ENCODE data around the gene STOM.

The STOM gene

GRCh38 chr9:121322037-121322736 is 47.9 kb downstream of the STOM start:
- no peak for TF ChIP-seq CTCF (IDR thresholded peaks at IDR 0.05; ENCODE audit: low read length)
- Histone ChIP-seq H3K36me3 (ENCODE audit: insufficient read depth, low read length) (no peaks in the 10 kb centered on the region), H3K9ac (ENCODE audit: low read length) (no peak overlapping the region), H3K4me2 (ENCODE audit: low read length) (no peak overlapping the region), H4K20me1 (ENCODE audit: insufficient read depth, low read length) (no peaks in the 10 kb centered on the region), H3F3A (ENCODE audit: insufficient read depth, low read length) (no peaks in the 10 kb centered on the region), H3K9me3 (ENCODE audit: low read length) (no peaks in the 10 kb centered on the region), H2AFZ (ENCODE audit: low read length) (no peak overlapping the region), H3K4me3 (ENCODE audit: low read depth, low read length, poor library complexity, severe bottlenecking) (no peak overlapping the region), H3K27ac (ENCODE audit: low read depth, low read length, poor library complexity, severe bottlenecking) (no peak overlapping the region), H3K4me1 (ENCODE audit: insufficient read depth, low read length, severe bottlenecking) (no peaks in the 10 kb centered on the region), H3K27me3 (ENCODE audit: insufficient read depth, low read length) (no peaks in the 10 kb centered on the region), H3K79me2 (ENCODE audit: insufficient read depth, low read length) (no peaks in the 10 kb centered on the region), H3K9me2 (ENCODE audit: low read depth, low read length) (no peaks in the 10 kb centered on the region)

- Histone ChIP-seq H3K9me2 (ENCODE audit: low read depth, low read length) (no peaks in the 10 kb centered on the region), H3K4me2 (ENCODE audit: low read length) (no peak overlapping the region), H3K9ac (ENCODE audit: low read length) (no peak overlapping the region), H4K20me1 (ENCODE audit: insufficient read depth, low read length) (no peaks in the 10 kb centered on the region), H3K27me3 (ENCODE audit: insufficient read depth, low read length) (no peaks in the 10 kb centered on the region), H3K4me3 (ENCODE audit: low read depth, low read length, poor library complexity, severe bottlenecking) (no peak overlapping the region), H3F3A (ENCODE audit: insufficient read depth, low read length) (no peaks in the 10 kb centered on the region), H3K79me2 (ENCODE audit: insufficient read depth, low read length) (no peaks in the 10 kb centered on the region), H3K27ac (ENCODE audit: low read depth, low read length, poor library complexity, severe bottlenecking) (no peak overlapping the region), H3K36me3 (ENCODE audit: insufficient read depth, low read length) (no peaks in the 10 kb centered on the region), H2AFZ (ENCODE audit: low read length) (no peak overlapping the region), H3K4me1 (ENCODE audit: insufficient read depth, low read length, severe bottlenecking) (no peaks in the 10 kb centered on the region), H3K9me3 (ENCODE audit: low read length) (no peaks in the 10 kb centered on the region)
- TF ChIP-seq EZH2 (IDR thresholded peaks at IDR 0.05; ENCODE audit: borderline replicate concordance, low read length): no peak
- no peak for TF ChIP-seq CTCF (IDR thresholded peaks at IDR 0.05; ENCODE audit: low read length)
These were observed 49.0 kb downstream of the STOM start for GRCh38 chr9:121321016-121321503.

GRCh38 chr9:121319383-121319780 is 50.7 kb downstream of the STOM start:
- Histone ChIP-seq H3K9me2 (ENCODE audit: low read depth, low read length) (no peaks in the 10 kb centered on the region), H2AFZ (ENCODE audit: low read length) (no peak overlapping the region), H3K27ac (ENCODE audit: low read depth, low read length, poor library complexity, severe bottlenecking) (no peak overlapping the region), H3K36me3 (ENCODE audit: insufficient read depth, low read length) (no peaks in the 10 kb centered on the region), H3K9me3 (ENCODE audit: low read length) (no peaks in the 10 kb centered on the region), H3K79me2 (ENCODE audit: insufficient read depth, low read length) (no peaks in the 10 kb centered on the region), H4K20me1 (ENCODE audit: insufficient read depth, low read length) (no peaks in the 10 kb centered on the region), H3K4me1 (ENCODE audit: insufficient read depth, low read length, severe bottlenecking) (no peaks in the 10 kb centered on the region), H3F3A (ENCODE audit: insufficient read depth, low read length) (no peaks in the 10 kb centered on the region), H3K4me2 (ENCODE audit: low read length) (no peak overlapping the region), H3K4me3 (ENCODE audit: low read depth, low read length, poor library complexity, severe bottlenecking) (no peak overlapping the region), H3K9ac (ENCODE audit: low read length) (no peak overlapping the region), H3K27me3 (ENCODE audit: insufficient read depth, low read length) (no peaks in the 10 kb centered on the region)
- TF ChIP-seq CTCF (IDR thresholded peaks at IDR 0.05; ENCODE audit: low read length) (no peak), EZH2 (IDR thresholded peaks at IDR 0.05; ENCODE audit: borderline replicate concordance, low read length) (no peak)
